GM19467 (cell line): ENCODE measurements around the gene OR56A4.
A peak's percentile ranks its signal among the peaks of the same experiment; 100 is the strongest.

Experiments
- ATAC-seq: cut with Tn5 transposase; IDR thresholded peaks from one replicate; pipeline ENCODE4 v1.9.1; 2021; ENCODE audit warnings: mild to moderate bottlenecking, moderate library complexity; ENCODE audit not compliant: unreplicated experiment

Gene OR56A4, protein sequence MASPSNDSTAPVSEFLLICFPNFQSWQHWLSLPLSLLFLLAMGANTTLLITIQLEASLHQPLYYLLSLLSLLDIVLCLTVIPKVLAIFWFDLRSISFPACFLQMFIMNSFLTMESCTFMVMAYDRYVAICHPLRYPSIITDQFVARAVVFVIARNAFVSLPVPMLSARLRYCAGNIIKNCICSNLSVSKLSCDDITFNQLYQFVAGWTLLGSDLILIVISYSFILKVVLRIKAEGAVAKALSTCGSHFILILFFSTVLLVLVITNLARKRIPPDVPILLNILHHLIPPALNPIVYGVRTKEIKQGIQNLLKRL

DNA sequence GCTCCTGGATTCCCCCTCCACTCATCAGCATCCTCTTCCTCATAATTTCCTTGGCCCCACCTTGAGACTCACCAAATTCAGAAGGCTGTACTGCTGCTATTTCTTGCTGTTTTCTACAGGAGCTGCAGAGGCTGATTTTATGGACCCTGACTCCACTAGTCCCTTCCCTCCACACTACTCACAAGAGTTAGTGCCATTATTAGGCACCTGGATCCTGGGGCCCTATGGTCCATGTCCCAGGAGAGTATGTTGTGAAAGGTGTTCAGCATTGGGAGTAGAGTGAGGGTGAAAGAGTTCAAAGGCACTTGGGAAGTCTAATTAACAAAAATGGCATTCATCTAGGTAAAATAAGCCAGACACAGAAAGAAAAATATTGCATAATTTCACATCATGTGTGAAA lies at the start of gene OR56A4:
Gene OR56A4 (minus strand): TSS at position 101 of the 400 bp plus-strand sequence. CDS start 3,954 bp downstream, outside the sequence.
- no peak for ATAC-seq

DNA sequence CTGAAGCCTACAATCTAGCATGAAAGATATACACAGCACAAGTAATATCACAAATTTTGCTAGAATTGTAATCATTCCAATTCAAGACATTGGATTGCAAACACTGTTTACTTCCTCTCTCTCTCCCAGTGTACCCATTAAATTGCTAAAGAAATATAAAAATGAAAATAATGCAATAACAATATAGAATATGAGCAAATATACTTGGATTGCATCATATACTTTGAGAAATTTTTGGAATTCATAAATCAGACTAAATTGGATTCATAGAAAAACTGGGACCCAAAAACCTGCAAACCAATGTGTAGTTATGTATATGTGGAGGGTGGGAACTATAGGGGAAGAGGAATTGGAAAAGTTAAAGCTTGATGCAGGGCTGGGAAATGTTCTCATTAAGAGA lies 48.8 kb upstream of the OR56A4 start:
- ATAC-seq, result no peak

DNA sequence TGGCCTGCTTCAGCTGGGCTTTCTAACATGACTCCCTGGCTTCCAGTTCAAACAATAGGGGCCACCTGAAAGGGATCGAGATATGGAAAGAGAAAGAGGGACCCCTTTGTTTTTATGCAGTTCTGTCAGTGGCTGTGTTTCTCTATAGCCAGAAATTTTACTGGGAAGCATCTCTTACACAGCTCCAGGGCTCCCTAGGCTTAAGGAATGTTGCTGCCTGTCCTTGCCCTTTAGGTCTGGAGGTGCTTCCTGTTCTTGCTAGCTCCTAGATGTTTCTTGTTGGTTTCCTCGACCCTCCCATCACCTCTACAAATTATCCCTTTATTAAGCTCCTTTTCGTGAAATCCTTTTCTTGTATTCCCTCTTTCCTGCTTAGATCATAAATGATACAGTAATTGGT lies 45.6 kb upstream of the OR56A4 start:
- no peak for ATAC-seq

DNA sequence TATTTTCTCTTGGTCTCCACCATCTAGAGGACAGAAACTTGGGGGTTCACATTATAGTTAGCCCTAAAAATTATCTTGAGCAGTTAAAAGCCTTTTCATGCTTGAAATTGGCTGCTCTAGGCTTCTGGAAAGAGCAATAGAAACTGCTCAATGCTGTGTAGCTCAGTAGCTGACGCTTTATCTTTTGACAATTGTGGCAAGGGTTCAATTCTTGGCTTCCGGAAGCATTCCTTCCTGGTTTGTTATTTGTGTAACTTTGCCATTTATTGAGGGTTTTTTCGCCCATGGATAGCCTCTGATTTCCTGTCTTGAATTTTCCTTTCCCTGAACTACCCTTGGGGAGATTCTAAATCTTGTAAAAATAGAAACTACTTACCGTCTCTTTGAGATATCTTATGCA lies 34.1 kb upstream of the OR56A4 start:
- ATAC-seq, result no peak

DNA sequence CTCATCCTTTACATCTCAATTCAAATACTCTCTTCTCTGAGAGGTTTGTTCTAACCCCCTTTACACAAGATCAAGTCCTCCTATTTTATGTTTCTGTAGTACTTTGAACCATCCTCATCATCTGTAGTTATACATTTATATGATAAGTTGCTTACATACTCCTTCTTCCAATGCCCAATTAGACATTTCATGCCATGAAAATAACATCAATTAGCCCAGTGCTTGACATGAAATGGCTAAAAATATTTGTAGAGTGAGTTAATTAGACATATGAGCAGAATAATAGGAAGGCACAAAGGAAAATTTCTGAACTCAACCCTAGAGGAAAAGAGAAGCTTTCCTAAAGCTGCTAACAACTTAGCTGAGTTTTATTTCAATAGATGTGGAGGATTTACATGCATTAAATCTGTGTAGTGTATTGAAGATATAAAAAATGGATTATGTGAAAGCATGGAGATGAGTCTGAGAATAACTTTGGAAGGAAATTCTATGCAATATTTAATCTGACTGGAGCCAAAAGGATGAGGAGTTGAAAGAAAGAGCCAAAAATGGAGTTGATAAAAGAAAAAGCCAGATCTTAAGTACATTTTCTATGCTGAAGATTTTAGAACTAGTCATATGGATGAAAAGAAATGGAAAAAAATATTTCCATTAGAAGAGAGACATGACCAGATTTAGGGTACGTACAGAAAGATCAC lies 24.1 kb upstream of the OR56A4 start, which contains the start of gene OR56A1:
Gene OR56A1 (minus strand): TSS at position 51 of the 698 bp plus-strand sequence. CDS start 3,066 bp downstream, outside the sequence.
- no peak for ATAC-seq

DNA sequence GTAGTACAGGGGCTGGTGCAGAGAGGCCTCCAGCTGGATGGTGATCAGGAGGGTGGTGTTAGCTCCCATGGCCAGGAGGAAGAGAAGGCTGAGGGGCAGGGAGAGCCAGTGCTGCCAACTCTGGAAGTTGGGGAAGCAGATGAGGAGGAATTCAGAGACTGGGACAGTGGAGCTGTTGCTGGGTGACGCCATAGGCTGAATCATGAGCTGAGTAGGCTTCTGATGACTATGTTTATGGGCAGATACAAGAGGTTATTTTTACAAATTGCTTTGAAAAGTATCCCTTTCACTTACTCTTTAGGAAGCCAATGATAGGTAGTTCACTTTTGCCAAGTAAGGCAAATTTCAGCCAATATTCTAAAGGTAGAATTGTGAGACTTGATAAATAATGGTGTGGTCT lies 20.8 kb upstream of the OR56A4 start:
- ATAC-seq, result no peak

DNA sequence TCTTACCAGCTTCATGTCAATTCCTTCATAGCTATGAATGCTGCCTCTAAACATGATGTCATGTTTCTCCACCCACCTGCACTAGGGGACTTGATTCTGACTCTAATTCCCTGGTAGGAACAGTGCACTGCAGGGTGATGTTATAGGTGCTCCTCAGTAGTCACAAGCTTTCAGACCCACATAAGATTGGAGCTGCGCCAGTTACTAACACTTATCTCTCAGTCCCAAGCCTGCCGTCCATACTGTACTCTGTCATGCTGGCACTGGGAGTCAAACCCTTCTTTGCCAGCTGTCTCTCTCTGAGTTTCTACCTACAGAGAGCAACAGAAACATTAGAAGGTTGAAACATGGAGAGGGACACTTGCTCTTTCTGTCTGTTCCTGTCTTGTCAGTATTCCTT lies 18.3 kb upstream of the OR56A4 start:
- no peak for ATAC-seq

DNA sequence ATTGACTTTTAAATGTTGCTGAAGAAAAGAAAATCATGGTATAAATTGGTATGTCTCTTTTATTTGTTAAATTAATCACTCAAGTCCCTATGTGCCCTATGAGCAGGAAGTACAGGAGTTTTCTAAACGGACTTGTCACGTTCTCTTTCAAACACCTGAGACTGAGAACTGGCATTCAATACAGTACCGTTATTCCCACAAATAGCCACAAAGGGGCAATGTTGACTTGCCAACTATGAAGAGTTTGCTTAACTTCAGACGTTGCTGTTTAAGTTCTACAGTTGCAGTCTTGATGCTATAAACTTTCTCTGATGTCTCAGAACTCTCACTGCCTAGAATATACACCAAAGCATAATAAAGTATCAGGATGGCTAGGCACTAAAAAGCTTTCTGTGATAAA lies 16.2 kb upstream of the OR56A4 start:
- ATAC-seq, result peak; percentile 59

DNA sequence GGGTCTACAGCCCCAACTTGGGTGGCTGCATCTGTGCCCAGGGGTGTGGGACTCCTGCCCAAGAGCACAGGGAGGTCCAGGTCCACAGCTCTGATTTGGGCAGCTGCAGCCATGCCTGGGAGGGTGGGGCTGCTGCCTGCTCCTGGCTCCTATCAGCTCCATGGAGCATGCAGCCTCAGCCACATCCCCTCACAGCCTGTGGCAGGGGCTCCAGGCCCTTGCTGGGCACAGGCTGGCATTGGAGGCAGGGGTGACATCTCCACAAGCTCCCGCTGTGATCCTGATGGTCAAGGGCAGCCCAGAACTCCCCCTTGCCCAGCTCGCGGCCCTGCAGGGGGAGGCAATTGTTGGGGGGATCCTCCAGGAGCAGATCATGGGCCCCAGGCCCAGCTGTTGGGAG lies 6.3 kb upstream of the OR56A4 start:
- ATAC-seq, result no peak

DNA sequence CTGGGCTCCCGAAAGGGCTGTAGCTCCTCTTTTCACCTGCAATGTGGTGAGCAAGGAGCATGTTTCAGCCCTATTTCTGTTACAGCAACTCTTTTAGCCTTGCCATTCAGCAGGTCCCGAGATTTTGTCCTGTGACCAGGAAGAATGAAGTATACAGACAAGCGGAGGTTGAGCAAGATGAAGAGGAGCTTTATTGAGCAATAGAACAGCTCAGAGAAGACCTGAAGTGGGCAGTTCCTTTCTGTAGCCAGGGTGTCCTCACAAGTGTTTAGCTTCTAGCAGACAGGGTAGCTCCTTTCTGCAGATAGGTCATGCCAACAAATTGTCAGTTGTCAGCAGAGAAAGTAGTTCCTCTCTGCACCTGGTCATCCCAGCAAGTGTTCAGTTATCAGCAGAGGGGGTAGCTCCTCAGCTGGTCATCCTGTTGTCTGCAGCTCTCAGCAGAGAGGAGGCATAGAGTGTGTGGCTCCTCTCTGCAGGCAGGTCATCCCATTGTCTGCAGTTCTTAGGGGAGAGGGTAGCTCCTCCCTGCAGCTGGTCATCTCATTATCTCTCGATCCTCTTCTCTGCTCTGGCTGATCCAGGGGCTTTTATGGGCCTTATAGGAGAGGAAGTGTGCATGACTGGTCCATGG lies 5.4 kb upstream of the OR56A4 start:
- ATAC-seq, result no peak

DNA sequence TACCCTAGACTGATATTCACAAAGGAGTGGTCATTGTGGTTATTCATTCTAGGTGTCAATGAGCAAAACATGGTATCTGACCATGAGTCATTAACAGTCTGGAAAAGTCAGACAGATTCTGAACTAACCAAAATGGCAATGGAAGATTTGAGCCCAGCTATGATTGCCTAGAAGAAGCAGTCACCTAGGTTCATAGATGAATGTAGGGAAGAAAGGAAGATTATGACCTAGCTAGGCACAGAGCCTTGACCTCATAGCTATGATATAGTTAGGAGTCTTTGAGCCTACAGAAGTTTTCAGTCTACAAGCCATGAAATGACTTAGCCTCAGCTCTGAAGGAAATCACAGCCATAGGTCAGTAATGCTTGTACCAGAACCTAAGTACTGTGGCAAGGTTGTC lies 351 bp downstream of the OR56A4 start:
- ATAC-seq, result no peak

DNA sequence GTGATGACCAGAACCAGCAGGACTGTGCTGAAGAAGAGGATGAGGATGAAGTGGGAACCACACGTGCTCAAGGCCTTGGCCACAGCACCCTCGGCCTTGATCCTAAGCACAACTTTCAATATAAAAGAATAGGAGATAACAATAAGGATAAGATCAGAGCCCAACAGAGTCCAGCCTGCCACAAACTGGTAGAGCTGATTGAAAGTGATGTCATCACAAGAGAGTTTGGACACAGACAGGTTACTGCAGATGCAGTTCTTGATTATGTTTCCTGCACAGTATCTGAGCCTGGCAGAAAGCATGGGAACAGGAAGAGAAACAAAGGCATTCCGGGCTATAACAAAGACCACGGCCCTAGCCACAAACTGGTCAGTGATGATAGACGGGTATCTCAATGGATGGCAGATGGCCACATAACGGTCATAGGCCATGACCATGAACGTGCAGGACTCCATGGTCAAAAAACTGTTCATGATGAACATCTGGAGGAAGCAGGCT lies 4.5 kb downstream of the OR56A4 start:
- ATAC-seq, result no peak

DNA sequence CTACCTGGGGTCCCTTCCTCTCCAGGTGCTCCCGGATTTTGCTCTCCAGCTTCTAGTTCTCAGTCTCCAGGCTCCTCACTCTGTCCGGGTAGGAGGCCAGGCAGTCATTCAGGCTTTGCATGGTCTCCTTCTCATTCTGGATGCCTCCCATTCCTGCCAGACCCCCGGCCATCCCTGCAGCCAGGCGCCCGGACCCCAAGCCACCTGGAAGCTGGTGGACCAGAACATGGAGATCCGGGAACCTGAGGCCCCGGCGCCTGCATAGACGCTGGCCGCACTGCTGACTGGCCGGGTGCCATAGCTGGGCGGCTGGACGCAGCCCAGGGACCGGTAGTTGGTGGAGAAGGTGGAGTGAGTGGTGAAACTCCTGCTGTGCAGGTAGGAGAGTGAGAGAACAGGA lies 12.0 kb downstream of the OR56A4 start:
- ATAC-seq, result no peak

DNA sequence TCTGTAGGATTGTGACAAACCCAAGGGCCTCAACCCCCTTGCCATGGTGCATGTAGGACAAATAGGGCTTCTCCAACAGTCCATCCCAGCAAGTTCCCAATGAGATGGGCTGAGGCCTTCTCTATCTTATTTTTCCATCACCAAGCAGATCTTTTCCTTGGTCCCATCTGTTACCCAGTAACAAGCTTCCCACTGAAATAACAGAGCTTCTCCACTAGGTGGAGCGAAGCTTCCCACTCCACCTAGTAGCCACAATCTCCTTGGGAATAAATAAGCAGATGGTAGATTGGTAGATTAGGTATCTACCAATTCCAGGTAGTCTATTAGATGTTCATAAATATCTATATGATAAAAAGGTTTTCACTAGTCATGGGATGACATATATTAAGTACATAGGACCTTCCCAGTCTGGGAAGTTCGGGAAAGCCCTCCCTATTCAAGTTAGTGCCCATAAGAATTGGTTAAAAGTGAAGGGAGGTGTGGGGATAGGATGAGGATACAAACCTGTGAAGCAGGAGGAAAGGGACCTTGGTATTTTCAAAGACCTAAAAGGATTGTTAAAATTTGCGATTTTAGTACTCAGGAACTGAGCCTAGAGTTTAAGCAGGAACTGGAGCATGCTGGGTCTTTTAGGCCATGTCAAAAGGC lies 14.0 kb downstream of the OR56A4 start:
- ATAC-seq, result no peak

DNA sequence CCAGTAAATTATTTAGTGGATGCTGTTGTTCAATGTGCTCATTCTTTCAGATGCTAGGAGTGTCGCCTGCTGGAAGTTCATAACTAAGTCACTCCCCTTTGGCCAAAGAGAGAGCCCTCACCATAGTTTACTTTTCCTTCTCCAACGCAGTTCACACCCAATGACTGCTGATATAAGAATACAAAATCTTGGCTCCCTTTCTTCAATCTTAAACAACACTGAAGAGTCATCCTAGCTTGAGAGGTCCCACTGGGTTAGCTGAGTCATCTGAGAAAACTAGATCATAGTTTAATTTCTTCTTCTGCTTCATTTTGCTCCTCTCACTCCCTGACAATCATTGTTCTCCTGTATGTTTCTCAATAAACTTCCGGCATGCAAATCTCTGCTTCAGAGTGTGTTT lies 14.6 kb downstream of the OR56A4 start:
- no peak for ATAC-seq

DNA sequence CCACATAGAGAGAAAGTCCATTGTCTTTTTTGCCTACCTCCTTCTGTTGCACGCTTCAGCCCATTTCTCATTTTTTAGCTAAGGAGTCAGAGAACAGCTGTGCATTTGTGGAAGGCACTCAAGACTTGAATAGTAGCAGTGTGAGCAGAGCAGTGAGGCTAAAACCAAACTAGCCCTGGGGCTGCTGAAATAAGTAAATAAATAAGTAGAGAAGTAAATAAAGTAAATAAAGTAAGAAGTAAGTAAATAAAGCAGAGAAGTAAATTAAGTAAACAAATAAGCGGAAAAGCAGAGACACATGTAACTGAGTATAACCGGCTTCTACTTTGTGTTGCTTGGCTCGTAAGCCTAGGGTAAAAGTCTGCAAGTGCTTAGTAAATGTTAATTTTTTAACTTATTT lies 17.5 kb downstream of the OR56A4 start:
- ATAC-seq, result no peak

DNA sequence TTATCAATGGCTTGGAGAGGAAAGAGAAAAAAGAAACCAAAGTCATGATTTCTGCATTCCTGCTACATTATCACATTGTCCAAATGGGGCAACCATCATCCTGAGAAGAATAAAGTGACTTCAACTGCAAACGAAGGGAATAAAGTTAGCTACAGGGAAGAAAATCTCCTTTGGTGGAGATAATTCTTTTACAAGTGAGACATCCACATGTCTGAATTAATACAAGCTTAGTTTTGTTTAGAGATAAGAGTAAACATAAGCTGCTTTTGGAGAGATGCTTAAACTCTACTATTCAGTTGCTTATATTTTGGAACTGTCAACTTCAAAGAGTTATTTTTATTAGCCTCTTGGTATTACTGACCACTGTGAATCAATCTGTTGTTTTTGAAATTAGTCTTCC lies 19.9 kb downstream of the OR56A4 start, which contains the start of gene OR52L1:
Gene OR52L1 (minus strand): TSS at position 101 of the 400 bp plus-strand sequence. CDS start 55 bp downstream, at position 46.
- ATAC-seq, result no peak

DNA sequence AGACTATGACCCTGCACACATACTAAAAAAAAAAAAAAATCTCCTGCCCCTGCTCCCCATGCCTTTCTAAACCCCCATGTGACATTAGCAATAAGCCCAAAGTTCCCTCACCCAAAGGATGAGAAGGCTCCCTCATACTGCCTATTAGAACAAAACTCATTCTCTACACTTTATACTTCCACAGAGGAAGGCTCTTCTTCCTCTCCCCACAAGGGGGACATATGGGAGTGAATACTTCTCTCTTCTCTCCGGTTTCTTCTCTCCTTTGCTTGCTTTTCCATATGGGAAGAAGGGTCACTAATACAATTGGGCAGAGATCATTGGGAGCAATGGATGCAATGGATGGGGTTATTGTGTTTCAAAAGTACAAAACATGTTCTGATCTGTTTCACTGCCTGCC lies 23.3 kb downstream of the OR56A4 start:
- no peak for ATAC-seq

DNA sequence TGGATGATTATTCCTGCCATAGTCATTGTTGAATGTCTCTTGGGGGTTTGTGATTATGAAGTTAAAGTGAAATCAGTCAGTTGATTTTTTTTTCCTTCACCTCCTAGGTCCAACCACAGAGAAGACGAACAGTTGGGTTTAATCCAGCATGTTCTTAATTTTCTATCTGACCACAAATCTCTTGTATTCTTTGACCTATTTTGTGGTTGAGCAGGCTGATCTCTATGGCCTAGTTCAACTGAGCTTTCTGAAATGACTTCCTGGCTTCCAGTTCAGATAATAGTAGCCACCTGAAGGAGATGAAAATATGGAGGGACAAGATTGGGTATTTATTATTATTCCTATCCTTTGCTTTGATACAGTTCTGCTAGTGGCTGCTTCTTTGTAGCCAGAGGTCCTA lies 33.2 kb downstream of the OR56A4 start:
- ATAC-seq, result no peak

DNA sequence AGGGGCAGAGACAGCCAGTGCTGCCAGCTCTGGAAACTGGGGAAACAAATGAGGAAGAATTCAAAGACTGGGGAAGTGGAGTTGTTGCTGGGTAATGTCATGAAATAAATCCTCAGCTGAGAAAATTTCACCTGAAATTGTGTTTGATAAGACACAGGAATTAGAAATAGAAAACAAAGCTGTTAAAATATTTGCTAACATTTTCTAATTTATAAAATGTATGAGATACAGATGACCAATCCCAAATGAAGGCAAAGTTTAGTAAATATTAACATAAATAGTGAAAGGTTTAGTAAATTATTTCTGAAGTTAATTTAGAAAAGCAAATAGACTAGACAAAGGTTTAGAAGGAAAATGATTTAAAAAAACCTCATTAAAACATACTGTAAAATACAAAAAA lies 38.4 kb downstream of the OR56A4 start, which contains the start of gene OR56A5:
Gene OR56A5 (minus strand): TSS at position 101 of the 400 bp plus-strand sequence. CDS start 0 bp downstream, at position 101.
- ATAC-seq, result no peak

DNA sequence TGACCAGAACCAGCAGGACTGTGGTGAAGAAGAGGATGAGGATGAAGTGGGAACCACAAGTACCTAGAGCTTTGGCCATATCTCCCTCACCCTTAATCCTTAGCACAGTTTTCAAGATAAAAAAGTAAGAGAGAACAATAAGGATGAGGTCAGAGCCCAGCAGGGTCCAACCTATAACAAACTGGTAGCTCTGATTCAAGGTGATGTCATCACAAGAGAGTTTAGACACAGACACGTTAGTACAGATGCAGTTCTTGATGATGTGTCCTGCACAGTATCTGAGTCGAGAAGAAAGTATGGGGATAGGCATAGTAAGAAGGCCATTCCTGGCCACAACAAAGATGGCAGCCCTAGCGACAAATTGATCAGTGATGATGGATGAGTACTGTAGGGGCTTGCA lies 39.0 kb downstream of the OR56A4 start:
- no peak for ATAC-seq
